Keratinocyte (primary cell): ENCODE data around the gene EXOC3. TPM values are rescaled to one million over a fixed set of nuclear protein-coding genes. Genes with fewer than 3 reads are reported as not detected.

Experiments used
- DNase-seq: peaks from one replicate; pipeline ENCODE4 v3.0.0-alpha.2; 2011; ENCODE audit warnings: low read depth, missing footprints, low spot score
- FAIRE-seq: peaks from 2 replicates; lab custom pipeline; 2011; peaks lifted over from hg19 to GRCh38; lab: Jason Lieb, UNC
- H2AFZ ChIP-seq: 2 replicates; pipeline ENCODE4 v1.6.0; 2012; ENCODE audit warnings: low read length, control low read depth, inconsistent platforms; ENCODE audit not compliant: control insufficient read depth
- H3K27ac ChIP-seq: 2 replicates; pipeline ENCODE4 v1.5.1; 2011; ENCODE audit warnings: low read length; ENCODE audit not compliant: control insufficient read depth, insufficient read depth
- H3K27me3 ChIP-seq: 3 replicates; pipeline ENCODE4 v1.6.0; 2011; ENCODE audit warnings: low read length; ENCODE audit not compliant: control insufficient read depth, insufficient read depth; ENCODE audit errors: extremely low read depth
- H3K36me3 ChIP-seq, 2 experiments: 2 replicates in 1 of 2; 3 replicates in 1 of 2; pipeline ENCODE4 v1.5.1; 2011; ENCODE audit warnings: low read length in 2 of 2, mild to moderate bottlenecking in 1 of 2; ENCODE audit not compliant: control insufficient read depth in 2 of 2, insufficient read depth in 2 of 2; ENCODE audit errors: extremely low read depth in 1 of 2
- H3K4me1 ChIP-seq: 3 replicates; pipeline ENCODE4 v1.5.1; 2011; ENCODE audit warnings: low read length; ENCODE audit not compliant: control insufficient read depth, insufficient read depth; ENCODE audit errors: extremely low read depth
- H3K4me2 ChIP-seq: 3 replicates; pipeline ENCODE4 v1.6.0; 2011; ENCODE audit warnings: low read depth, low read length; ENCODE audit not compliant: control insufficient read depth, insufficient read depth; ENCODE audit errors: extremely low read depth
- H3K4me3 ChIP-seq, 3 experiments: fragments of 200-600 bp in 1 of 3; sonication (generic) in 1 of 3; 2 replicates in 2 of 3; 3 replicates in 1 of 3; pipeline ENCODE4 v1.5.1; 2011 to 2016; ENCODE audit warnings: low read length in 3 of 3, mild to moderate bottlenecking in 3 of 3, control low read depth in 2 of 3, inconsistent platforms in 1 of 3, low read depth in 1 of 3, mixed read lengths in 1 of 3, mixed run types in 1 of 3, moderate library complexity in 1 of 3; ENCODE audit not compliant: control insufficient read depth in 2 of 3, insufficient read depth in 2 of 3; ENCODE audit errors: extremely low read depth in 1 of 3
- H3K79me2 ChIP-seq: 2 replicates; pipeline ENCODE4 v1.6.0; 2012; ENCODE audit warnings: low read length; ENCODE audit not compliant: control insufficient read depth, insufficient read depth
- H3K9ac ChIP-seq: 3 replicates; pipeline ENCODE4 v1.6.0; 2011; ENCODE audit warnings: low read length; ENCODE audit not compliant: control insufficient read depth, insufficient read depth; ENCODE audit errors: extremely low read depth
- H3K9me1 ChIP-seq: 3 replicates; pipeline ENCODE4 v1.6.0; 2011; ENCODE audit warnings: low read length; ENCODE audit not compliant: control insufficient read depth, insufficient read depth; ENCODE audit errors: extremely low read depth
- H3K9me3 ChIP-seq: 2 replicates; pipeline ENCODE4 v1.5.1; 2012; ENCODE audit warnings: low read depth, low read length; ENCODE audit not compliant: control insufficient read depth
- H4K20me1 ChIP-seq: 3 replicates; pipeline ENCODE4 v1.6.0; 2011; ENCODE audit warnings: low read length; ENCODE audit not compliant: control insufficient read depth, insufficient read depth; ENCODE audit errors: extremely low read depth
- EZH2 ChIP-seq: IDR thresholded peaks from one replicate; pipeline ENCODE4 v1.6.1; 2012; ENCODE audit warnings: inconsistent platforms, mild to moderate bottlenecking, low read length, moderate library complexity
- dilution Hi-C: fragments of 300-500 bp; cut with MboI; formaldehyde crosslinking; loops from one replicate; pipeline ENCODE4 v1.7.0; 2020; ENCODE audit warnings: low sequenced_read_pairs; ENCODE audit not compliant: extremely low pct_ligation_motif_present
- polyA plus RNA-seq, 5 experiments: library from polyadenylated mRNA; depleted of rRNA in 3 of 5; stranded (reverse) in 3 of 5; stranded (forward) in 1 of 5; unstranded in 1 of 5; fragments of >200 nt; gene quantifications; 1 replicate in 1 of 5; 2 replicates in 3 of 5; 3 replicates in 1 of 5; pipeline versions ENCODE4 v1.2.1 to v1.2.3, GENCODE V29; 2011 to 2012; ENCODE audit warnings: missing spikeins in 2 of 5, low read depth in 1 of 5, low replicate concordance in 1 of 5
- TF ChIP-seq, protein P1 (sequence below), 3 experiments: IDR thresholded peaks in 1 of 3; conservative IDR thresholded peaks in 1 of 3; optimal IDR thresholded peaks in 1 of 3; 2 replicates in 2 of 3; 3 replicates in 1 of 3; pipeline versions ENCODE3 to v1.5.1; 2011; ENCODE audit warnings: low read length in 3 of 3, mild to moderate bottlenecking in 3 of 3, moderate library complexity in 2 of 3, control low read depth in 1 of 3, inconsistent platforms in 1 of 3; ENCODE audit not compliant: insufficient read depth in 2 of 3; ENCODE audit errors: extremely low read depth in 1 of 3

Gene EXOC3
- polyA plus RNA-seq, 1 donor (not counting 4 experiments of a cell fraction or from before 2014, with no cell fraction given): 14.2 TPM

DNA sequence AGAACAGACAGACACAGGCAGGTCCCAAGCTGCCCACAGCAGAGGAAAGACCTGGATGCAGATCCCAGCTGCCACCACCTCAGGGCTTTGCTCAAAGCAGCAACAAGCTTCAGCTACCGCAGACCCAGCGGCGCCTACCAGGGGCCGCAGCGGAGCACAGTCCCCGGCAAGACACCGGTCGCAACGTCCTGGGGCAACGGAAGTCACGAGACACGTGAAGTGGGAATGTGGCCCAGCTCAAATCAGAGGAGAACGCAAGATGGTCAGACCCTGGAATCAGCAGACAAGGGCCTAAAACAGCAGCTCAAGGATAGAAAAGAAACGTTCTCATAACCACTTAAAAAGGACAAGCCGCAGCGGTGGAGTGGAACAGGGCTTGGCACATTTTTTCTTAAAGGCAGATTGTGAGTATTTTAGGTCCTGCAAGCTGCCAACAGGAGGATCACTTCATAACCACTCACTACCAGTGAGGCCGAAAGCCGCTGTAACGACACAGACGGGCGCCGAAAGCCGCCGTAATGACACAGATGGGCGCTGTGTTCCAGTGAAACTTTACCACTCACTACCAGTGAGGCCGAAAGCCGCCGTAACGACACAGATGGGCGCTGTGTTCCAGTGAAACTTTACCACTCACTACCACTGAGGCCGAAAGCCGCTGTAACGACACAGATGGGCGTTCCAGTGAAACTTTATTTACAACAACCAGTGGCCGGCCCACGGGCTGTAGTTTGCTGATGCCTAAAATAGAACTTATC, 59.5 kb downstream of the EXOC3 start:
- no peak for FAIRE-seq
- no peaks in the 10 kb centered on the region for H4K20me1 ChIP-seq
- H3K4me2 ChIP-seq: no peak overlapping the region
- H2AFZ ChIP-seq: no peak overlapping the region
- no peaks in the 10 kb centered on the region for H3K9me1 ChIP-seq
- DNase-seq: no peak
- H3K79me2 ChIP-seq: no peaks in the 10 kb centered on the region
- H3K36me3 ChIP-seq: no peaks in the 10 kb centered on the region
- H3K27ac ChIP-seq: no peak overlapping the region
- TF ChIP-seq EZH2: no peak
- TF ChIP-seq, protein P1, sequence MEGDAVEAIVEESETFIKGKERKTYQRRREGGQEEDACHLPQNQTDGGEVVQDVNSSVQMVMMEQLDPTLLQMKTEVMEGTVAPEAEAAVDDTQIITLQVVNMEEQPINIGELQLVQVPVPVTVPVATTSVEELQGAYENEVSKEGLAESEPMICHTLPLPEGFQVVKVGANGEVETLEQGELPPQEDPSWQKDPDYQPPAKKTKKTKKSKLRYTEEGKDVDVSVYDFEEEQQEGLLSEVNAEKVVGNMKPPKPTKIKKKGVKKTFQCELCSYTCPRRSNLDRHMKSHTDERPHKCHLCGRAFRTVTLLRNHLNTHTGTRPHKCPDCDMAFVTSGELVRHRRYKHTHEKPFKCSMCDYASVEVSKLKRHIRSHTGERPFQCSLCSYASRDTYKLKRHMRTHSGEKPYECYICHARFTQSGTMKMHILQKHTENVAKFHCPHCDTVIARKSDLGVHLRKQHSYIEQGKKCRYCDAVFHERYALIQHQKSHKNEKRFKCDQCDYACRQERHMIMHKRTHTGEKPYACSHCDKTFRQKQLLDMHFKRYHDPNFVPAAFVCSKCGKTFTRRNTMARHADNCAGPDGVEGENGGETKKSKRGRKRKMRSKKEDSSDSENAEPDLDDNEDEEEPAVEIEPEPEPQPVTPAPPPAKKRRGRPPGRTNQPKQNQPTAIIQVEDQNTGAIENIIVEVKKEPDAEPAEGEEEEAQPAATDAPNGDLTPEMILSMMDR (optimal IDR thresholded peaks at IDR 0.05 in 1 of 3, IDR thresholded peaks at IDR 0.05 in 1 of 3, conservative IDR thresholded peaks at IDR 0.05 in 1 of 3; ENCODE audit: extremely low read depth in 1 of 3, insufficient read depth in 2 of 3, low read length in 3 of 3): no peak
- peaks cover 6% of the 10 kb centered on the region for H3K4me1 ChIP-seq
- dilution Hi-C loops: no loop called here
- H3K27me3 ChIP-seq: peaks cover 24% of the 10 kb centered on the region
- no peak overlapping the region for H3K4me3 ChIP-seq
- H3K9ac ChIP-seq: no peak overlapping the region
- no peaks in the 10 kb centered on the region for H3K9me3 ChIP-seq

DNA sequence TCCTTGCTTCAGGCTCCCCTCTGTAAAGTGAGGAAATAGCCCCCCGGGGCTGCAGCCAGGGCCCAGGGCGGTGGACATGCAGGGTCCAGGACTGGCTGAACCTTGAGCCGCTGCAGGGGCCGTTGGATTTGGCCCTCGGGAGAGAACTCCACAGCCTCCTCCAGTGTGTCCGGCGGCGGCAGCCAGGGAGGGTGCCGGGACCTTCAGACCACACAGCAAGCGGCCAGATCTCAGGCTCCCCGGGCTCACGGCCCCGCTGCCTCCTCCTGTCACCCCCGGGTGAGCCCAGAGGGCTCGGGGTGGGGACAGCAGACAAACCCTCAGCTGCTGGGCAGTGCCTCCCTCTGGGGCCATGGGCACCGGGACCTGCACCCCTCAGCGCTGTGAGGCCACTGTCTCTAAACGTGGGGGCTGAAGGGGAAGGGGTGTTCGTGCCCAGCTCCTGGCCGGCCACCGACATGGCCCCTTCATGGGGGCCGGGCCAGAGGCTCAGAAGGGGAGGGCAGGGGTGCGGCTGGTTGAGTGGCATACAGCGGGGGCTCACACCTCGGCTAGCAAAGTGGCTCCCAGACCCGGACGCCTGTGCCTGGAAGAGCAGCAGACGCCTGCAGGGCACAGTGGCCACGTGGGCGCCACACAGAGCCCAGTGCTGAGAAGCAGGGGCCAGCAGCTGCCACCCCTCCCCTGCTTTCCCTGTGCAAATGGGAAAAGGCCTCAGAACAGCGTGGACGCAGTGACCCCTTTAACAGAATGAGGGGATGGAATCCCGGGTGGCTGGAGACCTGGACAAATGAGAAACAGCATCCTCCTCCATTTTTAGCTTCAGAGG, 61.6 kb downstream of the EXOC3 start:
- Histone ChIP-seq H2AFZ (no peak overlapping the region), H3K4me2 (no peak overlapping the region), H3K79me2 (no peaks in the 10 kb centered on the region), H3K27ac (no peak overlapping the region), H3K9me3 (no peaks in the 10 kb centered on the region), H3K4me1 (peaks cover 6% of the 10 kb centered on the region), H3K27me3 (peaks cover 25% of the 10 kb centered on the region), H3K9me1 (no peaks in the 10 kb centered on the region), H3K36me3 (no peaks in the 10 kb centered on the region), H4K20me1 (no peaks in the 10 kb centered on the region), H3K9ac (no peak overlapping the region), H3K4me3 (no peak overlapping the region)
- dilution Hi-C loops: no loop called here
- FAIRE-seq: no peak
- no peak for DNase-seq
- TF ChIP-seq EZH2: no peak
